ENCODE results near the gene PDZK1IP1. TPM values are rescaled to one million over a fixed set of nuclear protein-coding genes. Genes with fewer than 3 reads are reported as not detected.

PDZK1IP1 gene
- total RNA-seq, 1 experiment from 2014 or later: not detected

GRCh38 chr1:47224676-47225399, 35.0 kb upstream of the PDZK1IP1 start:
- DNase-seq (ENCODE audit: extremely low read depth, low read depth): no peak

GRCh38 chr1:47223921-47224675, 34.3 kb upstream of the PDZK1IP1 start:
- no peak for DNase-seq (ENCODE audit: extremely low read depth, low read depth)

- no peak for DNase-seq (ENCODE audit: extremely low read depth, low read depth)
Observed at GRCh38 chr1:47223174-47223920, 33.5 kb upstream of the PDZK1IP1 start.

- no peak for DNase-seq (ENCODE audit: extremely low read depth, low read depth)
Observed at GRCh38 chr1:47222476-47222875, 32.6 kb upstream of the PDZK1IP1 start.

- DNase-seq (ENCODE audit: extremely low read depth, low read depth): no peak
Observed at GRCh38 chr1:47219590-47220220, 29.9 kb upstream of the PDZK1IP1 start.

GRCh38 chr1:47219001-47219400, 29.2 kb upstream of the PDZK1IP1 start:
- no peak for DNase-seq (ENCODE audit: extremely low read depth, low read depth)

GRCh38 chr1:47216278-47217059, 26.6 kb upstream of the PDZK1IP1 start:
- no peak for DNase-seq (ENCODE audit: extremely low read depth, low read depth)

DNA sequence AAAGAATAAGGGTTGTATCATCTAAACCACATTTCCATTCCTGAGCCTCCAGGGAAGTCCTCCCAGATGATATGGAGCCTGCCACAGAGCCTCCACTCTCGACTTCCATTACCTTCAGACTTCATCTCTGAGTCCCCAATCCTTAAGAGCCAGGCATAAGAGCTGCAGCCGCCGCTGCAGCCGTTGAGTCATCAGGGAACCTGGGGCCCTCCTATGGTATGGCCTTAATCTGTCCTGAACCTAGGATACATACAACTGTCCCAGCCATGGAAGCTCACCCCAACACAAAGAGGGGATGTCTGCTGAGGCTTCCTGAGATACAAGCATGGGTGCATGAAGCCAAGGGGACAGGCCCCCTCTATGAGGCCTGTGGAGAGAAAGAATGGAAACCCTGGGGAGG, 25.9 kb upstream of the PDZK1IP1 start:
- DNase-seq (ENCODE audit: extremely low read depth, low read depth): no peak

DNA sequence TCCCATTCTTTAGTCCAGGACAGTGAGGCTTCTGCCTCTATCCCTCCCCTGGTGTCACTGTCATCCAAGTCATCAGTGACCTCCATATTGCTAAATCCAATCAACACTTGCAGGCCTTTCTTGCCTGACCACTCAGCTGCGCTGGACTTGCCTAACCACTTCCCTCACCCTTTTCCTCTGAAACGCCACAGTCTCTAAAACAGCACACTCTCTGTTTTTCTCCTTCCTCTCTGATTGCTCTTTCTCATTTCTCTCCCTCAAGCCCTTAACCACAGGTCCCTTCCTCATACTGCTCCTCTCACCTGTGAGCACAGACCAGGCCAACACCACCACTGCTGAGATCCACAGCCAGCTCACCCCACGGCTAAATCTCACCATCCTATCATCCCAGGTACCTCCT, 24.7 kb upstream of the PDZK1IP1 start:
- no peak for DNase-seq (ENCODE audit: extremely low read depth, low read depth)

DNA sequence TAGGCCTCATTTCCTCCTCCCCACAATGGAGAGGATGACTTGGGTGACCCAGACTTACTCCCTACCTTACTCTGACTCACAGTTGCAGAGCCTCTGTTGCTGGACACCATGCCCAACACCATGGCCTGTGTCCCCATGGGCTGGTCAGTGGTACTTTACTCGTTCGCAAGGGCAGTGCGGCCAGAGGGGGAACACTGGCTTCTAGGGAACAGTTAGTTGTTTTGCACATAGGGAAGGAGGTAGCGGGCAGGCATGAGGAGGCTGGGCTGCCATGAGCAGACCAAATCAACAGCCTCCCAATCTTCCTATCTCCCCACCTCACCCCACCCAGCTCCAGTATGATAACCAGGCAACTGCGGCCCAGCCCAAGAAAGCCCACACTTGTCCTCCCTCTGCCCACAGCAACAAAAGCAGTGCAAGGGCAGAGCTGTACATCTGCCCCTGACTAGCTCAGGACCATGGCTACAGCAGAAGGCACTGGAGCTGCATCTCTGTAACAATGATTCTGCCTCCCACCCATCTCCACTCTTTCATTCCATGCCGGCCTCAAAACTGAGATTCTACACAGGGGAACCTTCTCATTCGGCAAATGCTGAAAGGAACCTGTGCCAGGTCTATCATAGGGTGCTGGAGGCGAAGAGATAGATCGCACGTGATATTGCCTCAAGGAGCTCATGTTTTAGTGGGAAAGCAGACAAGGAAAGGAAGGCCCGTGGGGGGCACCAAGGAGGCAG, 23.6 kb upstream of the PDZK1IP1 start:
- DNase-seq (ENCODE audit: extremely low read depth, low read depth): no peak

DNA sequence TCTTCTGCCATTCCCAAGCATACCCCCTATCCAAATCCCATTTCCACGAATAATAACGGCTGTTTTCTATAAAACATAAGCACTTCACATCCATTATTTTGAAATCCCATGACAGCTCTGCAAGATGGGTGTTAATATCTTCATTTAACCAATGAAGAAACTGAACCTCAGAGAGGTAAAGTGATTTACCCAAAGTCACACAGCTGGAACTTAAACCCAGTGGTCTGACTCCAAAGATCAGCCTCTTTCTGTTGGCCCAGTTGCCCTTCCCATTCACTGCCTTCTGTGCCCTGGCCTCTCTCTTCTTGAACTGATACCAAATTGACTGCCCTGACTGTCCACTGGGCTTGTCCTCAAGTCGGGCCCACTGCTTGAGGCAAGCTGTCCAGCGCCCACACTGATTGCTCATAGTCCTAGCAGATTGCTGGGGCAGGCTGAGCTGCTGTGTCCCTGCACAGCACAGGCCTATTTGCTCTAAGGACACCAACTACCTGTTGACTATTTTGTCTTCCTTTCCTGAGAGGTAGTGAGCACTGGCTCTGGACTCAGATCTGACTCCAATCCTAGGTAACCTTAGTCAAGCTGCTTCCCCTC, 22.9 kb upstream of the PDZK1IP1 start:
- DNase-seq (ENCODE audit: extremely low read depth, low read depth): no peak

DNA sequence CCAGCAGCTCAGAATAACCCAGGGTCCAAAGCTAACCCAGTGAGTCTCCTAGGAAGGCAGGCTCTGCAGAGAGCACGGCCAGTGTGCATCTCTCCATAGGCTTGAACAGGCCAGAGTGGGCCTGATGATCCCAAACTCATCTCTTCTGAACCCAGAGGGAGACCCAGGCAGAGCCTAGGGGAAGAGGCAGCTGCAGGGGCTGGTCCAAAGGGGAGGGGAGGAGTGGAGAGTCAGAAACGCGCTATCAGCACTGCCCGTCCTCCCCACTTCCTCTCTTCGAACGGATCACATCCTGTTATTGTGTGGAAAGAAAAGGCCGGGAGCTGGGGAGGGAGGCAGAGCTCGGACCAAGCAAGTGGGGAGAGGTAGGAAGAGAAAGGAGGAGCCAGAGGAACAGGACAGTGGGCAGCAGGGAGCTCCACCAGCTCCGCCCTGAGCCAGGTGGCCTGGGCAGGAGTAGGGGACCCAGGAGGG, 22.0 kb upstream of the PDZK1IP1 start:
- no peak for DNase-seq (ENCODE audit: extremely low read depth, low read depth)

DNA sequence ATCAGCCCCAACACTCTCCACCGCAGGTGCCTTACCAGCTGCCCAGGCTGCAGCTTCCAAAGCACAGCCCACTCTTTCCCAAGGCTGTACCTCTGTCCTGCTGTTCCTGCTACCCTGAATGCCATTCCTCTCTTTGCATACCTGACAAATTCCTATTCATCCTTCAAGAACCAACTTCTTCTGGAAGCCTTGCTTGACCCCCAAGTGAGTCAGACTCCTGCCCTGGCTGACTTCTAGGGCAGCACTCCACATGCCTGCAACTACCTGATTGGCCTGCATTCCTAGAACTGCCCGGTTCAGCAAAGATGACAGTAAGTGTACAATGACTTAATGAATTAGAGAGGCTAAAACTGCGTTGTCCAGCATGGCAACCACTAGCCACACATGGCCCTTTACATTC, 20.8 kb upstream of the PDZK1IP1 start:
- no peak for DNase-seq (ENCODE audit: extremely low read depth, low read depth)

GRCh38 chr1:47209725-47210325, 20.0 kb upstream of the PDZK1IP1 start:
- DNase-seq (ENCODE audit: extremely low read depth, low read depth): no peak

GRCh38 chr1:47209091-47209490, 19.3 kb upstream of the PDZK1IP1 start:
- no peak for DNase-seq (ENCODE audit: extremely low read depth, low read depth)

DNA sequence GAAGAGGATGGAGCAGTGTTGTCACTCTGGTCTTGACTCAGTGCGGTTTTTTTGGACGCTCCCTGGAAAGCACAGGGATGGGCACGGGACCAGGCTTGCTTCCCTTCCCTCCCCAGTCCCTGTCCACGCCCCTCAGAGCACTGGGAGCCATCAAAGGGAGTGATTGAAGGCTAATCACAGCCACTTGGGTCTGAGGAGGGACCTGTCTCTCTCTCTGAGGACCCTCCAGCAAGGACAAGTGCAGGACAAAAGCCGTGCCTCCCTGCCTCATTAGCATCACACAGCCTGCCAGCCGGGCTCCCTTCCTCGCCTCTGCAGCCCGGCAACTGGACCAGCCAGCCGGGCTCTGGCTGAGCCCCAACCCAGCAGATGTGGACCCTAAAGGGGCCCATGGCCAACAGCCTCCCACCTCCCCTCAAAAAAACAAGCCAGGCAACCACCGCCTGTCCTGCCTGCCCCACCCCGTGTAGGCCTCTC, 18.6 kb upstream of the PDZK1IP1 start:
- no peak for DNase-seq (ENCODE audit: extremely low read depth, low read depth)

GRCh38 chr1:47207803-47208373, 18.1 kb upstream of the PDZK1IP1 start:
- no peak for DNase-seq (ENCODE audit: extremely low read depth, low read depth)

DNA sequence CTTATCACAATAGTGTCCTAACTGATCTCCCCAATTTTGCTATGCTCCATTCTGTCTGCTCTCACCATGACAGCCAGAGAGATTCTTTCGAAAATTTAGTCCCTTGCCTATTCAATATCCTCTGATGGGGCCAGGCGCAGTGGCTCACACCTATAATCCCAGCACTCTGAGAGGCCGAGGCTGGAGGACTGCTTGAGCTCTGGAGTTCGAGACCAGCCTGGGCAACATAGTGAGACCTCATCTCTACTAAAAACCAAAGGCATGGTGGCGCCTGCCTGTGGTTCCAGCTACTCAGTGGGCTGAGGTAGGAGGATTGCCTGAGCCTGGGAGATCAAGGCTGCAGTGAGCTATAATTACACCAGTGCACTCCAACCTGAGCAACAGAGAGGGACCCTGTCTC, 16.1 kb upstream of the PDZK1IP1 start:
- no peak for DNase-seq (ENCODE audit: extremely low read depth, low read depth)

Measured in NCI-H460 (cell line).